ENCODE data around the gene PARP15. TPM values are rescaled to one million over a fixed set of nuclear protein-coding genes. Genes with fewer than 3 reads are reported as not detected.

Gene PARP15
- total and polyA plus RNA-seq, 3 donors from 2014 or later, result 1.5 to 4.8 (median 3.7) TPM

GRCh38 chr3:122548619-122549018 is 28.8 kb upstream of the PARP15 start:
- H3K36me3 ChIP-seq (ENCODE audit: low read depth, missing control alignments), result no peaks in the 10 kb centered on the region
- no peak overlapping the region for H3K27ac ChIP-seq
- H3K27me3 ChIP-seq, result no peaks in the 10 kb centered on the region
- WGBS, 2 donors, result 88 to 100% methylated on average over 1 of the region's 1 CpG
- intact Hi-C loops (cut with DNase I; ENCODE audit: low total_unique reads), result no loop called here
- TF ChIP-seq CTCF (IDR thresholded peaks at IDR 0.05) (no peak), POLR2A (IDR thresholded peaks at IDR 0.05) (no peak)
- H3K4me1 ChIP-seq, result no peaks in the 10 kb centered on the region
- no peak for DNase-seq
- H3K4me3 ChIP-seq, result no peak overlapping the region
- no peaks in the 10 kb centered on the region for H3K9me3 ChIP-seq

DNA sequence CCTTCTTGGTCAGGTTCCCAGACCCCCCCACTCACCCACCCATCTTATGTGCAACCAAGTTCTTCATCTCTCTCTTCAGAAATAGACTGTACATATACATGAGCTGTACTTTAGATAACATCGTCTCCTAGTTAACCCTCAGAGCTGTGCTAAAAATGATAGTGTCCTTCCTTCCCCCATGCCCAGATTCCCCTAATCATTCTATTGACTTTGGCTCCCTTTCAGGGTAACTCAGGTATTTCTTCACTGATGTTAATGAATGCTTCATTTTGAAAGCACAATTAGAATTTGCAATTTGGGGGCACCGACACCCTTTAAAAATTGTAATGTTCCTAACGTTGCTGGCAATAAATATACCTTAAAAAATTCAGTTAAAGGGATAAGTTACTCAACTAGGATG is 24.3 kb upstream of the PARP15 start:
- 59 to 60% methylated on average over 3 of the region's 3 CpGs for WGBS, 2 donors
- intact Hi-C loops (cut with DNase I; ENCODE audit: low total_unique reads), result no loop called here

GRCh38 chr3:122555275-122556071 is 22.0 kb upstream of the PARP15 start:
- H3K36me3 ChIP-seq (ENCODE audit: low read depth, missing control alignments), result no peaks in the 10 kb centered on the region

More for the DNA sequence above, 24.3 kb upstream of the PARP15 start:
- no peaks in the 10 kb centered on the region for H3K27me3 ChIP-seq
- TF ChIP-seq CTCF (IDR thresholded peaks at IDR 0.05) (no peak), POLR2A (IDR thresholded peaks at IDR 0.05) (no peak)
- no peak overlapping the region for H3K4me3 ChIP-seq
- no peak overlapping the region for H3K27ac ChIP-seq
- no peaks in the 10 kb centered on the region for H3K36me3 ChIP-seq (ENCODE audit: low read depth, missing control alignments)
- H3K4me1 ChIP-seq, result no peaks in the 10 kb centered on the region
- DNase-seq, result no peak
- no peaks in the 10 kb centered on the region for H3K9me3 ChIP-seq

GRCh38 chr3:122557356-122557755 is 20.1 kb upstream of the PARP15 start:
- Histone ChIP-seq H3K36me3 (ENCODE audit: low read depth, missing control alignments) (no peaks in the 10 kb centered on the region), H3K4me3 (no peak overlapping the region), H3K4me1 (no peaks in the 10 kb centered on the region), H3K27ac (no peak overlapping the region), H3K27me3 (no peaks in the 10 kb centered on the region), H3K9me3 (no peaks in the 10 kb centered on the region)
- DNase-seq, result no peak
- TF ChIP-seq POLR2A (IDR thresholded peaks at IDR 0.05) (no peak), CTCF (IDR thresholded peaks at IDR 0.05) (no peak)
- intact Hi-C loops (cut with DNase I; ENCODE audit: low total_unique reads), result no loop called here
- WGBS, 2 donors, result 80% methylated on average over 5 of the region's 5 CpGs

More at GRCh38 chr3:122555275-122556071, 22.0 kb upstream of the PARP15 start:
- Histone ChIP-seq H3K27me3 (no peaks in the 10 kb centered on the region), H3K27ac (no peak overlapping the region), H3K4me1 (no peaks in the 10 kb centered on the region), H3K9me3 (no peaks in the 10 kb centered on the region), H3K4me3 (no peak overlapping the region)
- WGBS, 2 donors, result 83 to 87% methylated on average over 6 of the region's 6 CpGs
- intact Hi-C loops (cut with DNase I; ENCODE audit: low total_unique reads), result no loop called here
- DNase-seq, result no peak
- TF ChIP-seq POLR2A (IDR thresholded peaks at IDR 0.05) (no peak), CTCF (IDR thresholded peaks at IDR 0.05) (no peak)

- H3K4me3 ChIP-seq, result no peak overlapping the region
- H3K27me3 ChIP-seq, result no peaks in the 10 kb centered on the region
- no peaks in the 10 kb centered on the region for H3K36me3 ChIP-seq (ENCODE audit: low read depth, missing control alignments)
- no peak for DNase-seq
- no peak overlapping the region for H3K27ac ChIP-seq
- H3K9me3 ChIP-seq, result no peaks in the 10 kb centered on the region
- TF ChIP-seq POLR2A (IDR thresholded peaks at IDR 0.05), result no peak
- TF ChIP-seq CTCF (IDR thresholded peaks at IDR 0.05), result no peak
- no peaks in the 10 kb centered on the region for H3K4me1 ChIP-seq
- intact Hi-C loops (cut with DNase I; ENCODE audit: low total_unique reads), result no loop called here
- 83 to 88% methylated on average over 6 of the region's 6 CpGs for WGBS, 2 donors
Measured at GRCh38 chr3:122558605-122559004, 18.8 kb upstream of the PARP15 start.

All from testis (tissue), 3 donors.